ENCODE data around the gene SIX5.
"Not testable (repeated sequence)": the region's sequence is repeated elsewhere in the genome, so short reads cannot be mapped to it uniquely, and the experiment has no call there.

SIX5 gene

GRCh38 chr19:45739498-45740439 lies 29.3 kb downstream of the SIX5 start:
- DNase-seq (ENCODE audit: low spot score), result no peak
- Mint-ChIP-seq H3K9me3 (no peaks in the 10 kb centered on the region), H3K27ac (no peak overlapping the region), H3K4me3 (no peak overlapping the region), H3K36me3 (ENCODE audit: low read depth) (no peaks in the 10 kb centered on the region), H3K4me1 (ENCODE audit: low read depth) (no peaks in the 10 kb centered on the region), H3K27me3 (ENCODE audit: low read depth) (peaks cover 15% of the 10 kb centered on the region)

- DNase-seq (ENCODE audit: low spot score), result no peak
- Mint-ChIP-seq H3K4me1 (ENCODE audit: low read depth) (peaks cover 10% of the 10 kb centered on the region), H3K27ac (no peak within 1 kb of the TSS), H3K36me3 (ENCODE audit: low read depth) (no peaks in the 10 kb centered on the region), H3K4me3 (no peak within 1 kb of the TSS), H3K9me3 (no peaks in the 10 kb centered on the region), H3K27me3 (ENCODE audit: low read depth) (peaks cover 3% of the 10 kb centered on the region)
Observed at GRCh38 chr19:45733160-45733810, 35.8 kb downstream of the SIX5 start, which contains the start of gene MEIOSIN. MEIOSIN (plus strand) TSS chr19:45733439; CDS start chr19:45735377, 1,938 bp downstream.

- no peaks in the 10 kb centered on the region for H3K27me3 Mint-ChIP-seq (ENCODE audit: low read depth)
Observed at GRCh38 chr19:45730368-45731288, 38.4 kb downstream of the SIX5 start, which contains the start of gene FBXO46. FBXO46 (minus strand) TSS chr19:45730896; CDS start chr19:45713495, 17,401 bp downstream.

GRCh38 chr19:45729800-45730290 lies 39.2 kb downstream of the SIX5 start:
- H3K9me3 Mint-ChIP-seq, result no peaks in the 10 kb centered on the region
- peaks cover 7% of the 10 kb centered on the region for H3K36me3 Mint-ChIP-seq (ENCODE audit: low read depth)
- peaks cover 14% of the 10 kb centered on the region for H3K4me1 Mint-ChIP-seq (ENCODE audit: low read depth)
- peak; percentile 20 for DNase-seq (ENCODE audit: low spot score)
- H3K27me3 Mint-ChIP-seq (ENCODE audit: low read depth), result no peaks in the 10 kb centered on the region
- H3K27ac Mint-ChIP-seq, result peak overlapping the region; percentile 95
- H3K4me3 Mint-ChIP-seq, result peak overlapping the region; percentile 100

More at GRCh38 chr19:45730368-45731288, 38.4 kb downstream of the SIX5 start, which contains the start of gene FBXO46:
- H3K4me1 Mint-ChIP-seq (ENCODE audit: low read depth), result peaks cover 14% of the 10 kb centered on the region
- peak; percentile 93 for DNase-seq (ENCODE audit: low spot score)
- peak within 1 kb of the TSS; percentile 95 for H3K27ac Mint-ChIP-seq
- H3K36me3 Mint-ChIP-seq (ENCODE audit: low read depth), result peaks cover 7% of the 10 kb centered on the region
- H3K9me3 Mint-ChIP-seq, result no peaks in the 10 kb centered on the region
- peak within 1 kb of the TSS; percentile 100 for H3K4me3 Mint-ChIP-seq

- not testable (repeated sequence) for H3K27ac Mint-ChIP-seq; H3K9me3 Mint-ChIP-seq; DNase-seq (ENCODE audit: low spot score); H3K27me3 Mint-ChIP-seq (ENCODE audit: low read depth)
- peak overlapping the region; percentile 36 for H3K4me3 Mint-ChIP-seq
- H3K4me1 Mint-ChIP-seq (ENCODE audit: low read depth), result peaks cover 14% of the 10 kb centered on the region
- peaks cover 10% of the 10 kb centered on the region for H3K36me3 Mint-ChIP-seq (ENCODE audit: low read depth)
Observed at GRCh38 chr19:45728683-45729082, 40.4 kb downstream of the SIX5 start.

- Mint-ChIP-seq H3K36me3 (ENCODE audit: low read depth) (peaks cover 40% of the 10 kb centered on the region), H3K4me1 (ENCODE audit: low read depth) (peaks cover 33% of the 10 kb centered on the region)
- H3K4me3 Mint-ChIP-seq; DNase-seq (ENCODE audit: low spot score); H3K9me3 Mint-ChIP-seq; H3K27ac Mint-ChIP-seq; H3K27me3 Mint-ChIP-seq (ENCODE audit: low read depth): not testable (repeated sequence)
Observed at GRCh38 chr19:45720065-45720464, 49.0 kb downstream of the SIX5 start.

GRCh38 chr19:45717983-45718650 lies 50.9 kb downstream of the SIX5 start:
- H3K36me3 Mint-ChIP-seq (ENCODE audit: low read depth), result peaks cover 36% of the 10 kb centered on the region
- H3K4me3 Mint-ChIP-seq, result peak overlapping the region; percentile 94
- DNase-seq (ENCODE audit: low spot score), result peak; percentile 15
- peak overlapping the region; percentile 97 for H3K27ac Mint-ChIP-seq
- no peaks in the 10 kb centered on the region for H3K27me3 Mint-ChIP-seq (ENCODE audit: low read depth)
- H3K9me3 Mint-ChIP-seq, result no peaks in the 10 kb centered on the region
- peaks cover 36% of the 10 kb centered on the region for H3K4me1 Mint-ChIP-seq (ENCODE audit: low read depth)

- H3K9me3 Mint-ChIP-seq, result no peaks in the 10 kb centered on the region
- H3K4me1 Mint-ChIP-seq (ENCODE audit: low read depth), result peaks cover 36% of the 10 kb centered on the region
- H3K27ac Mint-ChIP-seq, result peak overlapping the region; percentile 97
- peak; percentile 99 for DNase-seq (ENCODE audit: low spot score)
- no peaks in the 10 kb centered on the region for H3K27me3 Mint-ChIP-seq (ENCODE audit: low read depth)
- peaks cover 36% of the 10 kb centered on the region for H3K36me3 Mint-ChIP-seq (ENCODE audit: low read depth)
- peak overlapping the region; percentile 94 for H3K4me3 Mint-ChIP-seq
Observed at GRCh38 chr19:45717131-45717982, 51.7 kb downstream of the SIX5 start.

GRCh38 chr19:45716359-45717130 lies 52.5 kb downstream of the SIX5 start:
- peaks cover 36% of the 10 kb centered on the region for H3K4me1 Mint-ChIP-seq (ENCODE audit: low read depth)
- H3K27ac Mint-ChIP-seq, result peak overlapping the region; percentile 97
- no peak for DNase-seq (ENCODE audit: low spot score)
- H3K9me3 Mint-ChIP-seq, result no peaks in the 10 kb centered on the region
- no peaks in the 10 kb centered on the region for H3K27me3 Mint-ChIP-seq (ENCODE audit: low read depth)
- peak overlapping the region; percentile 94 for H3K4me3 Mint-ChIP-seq
- H3K36me3 Mint-ChIP-seq (ENCODE audit: low read depth), result peaks cover 32% of the 10 kb centered on the region

- Mint-ChIP-seq H3K36me3 (ENCODE audit: low read depth) (peaks cover 33% of the 10 kb centered on the region), H3K27ac (no peak overlapping the region), H3K4me1 (ENCODE audit: low read depth) (peaks cover 38% of the 10 kb centered on the region), H3K27me3 (ENCODE audit: low read depth) (no peaks in the 10 kb centered on the region), H3K9me3 (no peaks in the 10 kb centered on the region), H3K4me3 (peak overlapping the region; percentile 94)
- DNase-seq (ENCODE audit: low spot score), result no peak
Observed at GRCh38 chr19:45715139-45715538, 53.9 kb downstream of the SIX5 start.
